HepG2 (cell line): Measurements from ENCODE around the gene STATH. TPM values are rescaled to one million over a fixed set of nuclear protein-coding genes. Genes with fewer than 3 reads are reported as not detected.

ENCODE experiments used
- ATAC-seq: fragments of 200-7000 bp; cut with Tn5 transposase; 3 replicates; pipeline ENCODE4 v1.9.1; 2020; ENCODE audit warnings: mild to moderate bottlenecking, moderate library complexity
- BruUV-seq: library from RNA; stranded (reverse); fragments of 400-500 nt; replicated peaks from 2 replicates; lab custom pipeline; 2021; lab: Mats Ljungman, UMichigan
- CTCF ChIA-PET: fragments of 300-600 bp; formaldehyde crosslinking; extraction: SDS; loops from one replicate; lab custom pipeline; 2021; ENCODE audit warnings: low total read pairs, inconsistent platforms, low intra/inter-chr PET ratio; lab: Yijun Ruan, JAX
- POLR2A ChIA-PET: fragments of 350-600 bp; sonication (Branson Sonifier 250); formaldehyde crosslinking; loops from one replicate; lab custom pipeline; 2020; ENCODE audit warnings: antibody characterized with exemption, inconsistent platforms; lab: Yijun Ruan, JAX
- DNase-seq: peaks from one replicate; pipeline ENCODE4 v3.0.0-alpha.2; 2015; ENCODE audit warnings: low spot score
- FAIRE-seq: peaks from 3 replicates; lab custom pipeline; 2011; peaks lifted over from hg19 to GRCh38; lab: Jason Lieb, UNC
- H2AFZ ChIP-seq: one replicate; pipeline ENCODE4 v1.6.1; 2011; ENCODE audit warnings: low read length, inconsistent platforms
- H3K27ac ChIP-seq: fragments of 300-600 bp; 3 replicates; pipeline ENCODE4 v1.8.0; 2011; ENCODE audit warnings: mixed run types, mild to moderate bottlenecking, mixed read lengths, low read length, inconsistent platforms; ENCODE audit not compliant: insufficient read depth; ENCODE audit errors: extremely low read length
- H3K27me3 ChIP-seq, 2 experiments: fragments of 200-600 bp in 1 of 2; 2 replicates in 1 of 2; 3 replicates in 1 of 2; pipeline versions ENCODE4 v1.6.0 to v1.8.0; 2011; ENCODE audit warnings: low read length in 2 of 2, mild to moderate bottlenecking in 2 of 2, moderate library complexity in 2 of 2, inconsistent platforms in 1 of 2; ENCODE audit not compliant: insufficient read depth in 2 of 2, control insufficient read depth in 1 of 2
- H3K36me3 ChIP-seq, 2 experiments: fragments of 200-600 bp in 1 of 2; replicated peaks in 1 of 2; 2 replicates in 1 of 2; 3 replicates in 1 of 2; pipeline versions ENCODE4 v1.5.1 to v1.8.0; 2011; ENCODE audit warnings: low read length in 2 of 2, inconsistent platforms in 1 of 2; ENCODE audit not compliant: insufficient read depth in 2 of 2, control insufficient read depth in 1 of 2
- H3K4me1 ChIP-seq: 2 replicates; pipeline ENCODE4 v1.5.1; 2012; ENCODE audit warnings: low read length, inconsistent platforms; ENCODE audit not compliant: insufficient read depth
- H3K4me2 ChIP-seq: 2 replicates; pipeline ENCODE4 v1.6.0; 2011; ENCODE audit warnings: low read depth, low read length, inconsistent platforms
- H3K4me3 ChIP-seq, 3 experiments: fragments of 200-600 bp in 1 of 3; sonication (generic), shearing (Covaris generic) in 1 of 3; replicated peaks in 1 of 3; 2 replicates each; pipeline ENCODE4 v1.5.1; 2011 to 2016; ENCODE audit warnings: low read length in 3 of 3, inconsistent platforms in 2 of 3, low read depth in 2 of 3, mild to moderate bottlenecking in 2 of 3, control low read depth in 1 of 3, mixed read lengths in 1 of 3; ENCODE audit not compliant: insufficient read depth in 1 of 3
- H3K79me2 ChIP-seq: one replicate; pipeline ENCODE4 v1.6.1; 2011; ENCODE audit warnings: low read length, inconsistent platforms; ENCODE audit not compliant: insufficient read depth
- H3K9ac ChIP-seq: 2 replicates; pipeline ENCODE4 v1.6.0; 2011; ENCODE audit warnings: mild to moderate bottlenecking, low read depth, low read length, inconsistent platforms; ENCODE audit not compliant: insufficient read depth
- H3K9me3 ChIP-seq: 2 replicates; pipeline ENCODE4 v1.5.1; 2012; ENCODE audit warnings: mild to moderate bottlenecking, low read length
- H4K20me1 ChIP-seq: 2 replicates; pipeline ENCODE4 v1.6.0; 2011; ENCODE audit warnings: inconsistent platforms, mild to moderate bottlenecking, low read length, moderate library complexity; ENCODE audit not compliant: insufficient read depth
- BRCA1 ChIP-seq: sonication (generic); formaldehyde crosslinking; IDR thresholded peaks from 2 replicates; pipeline ENCODE4 v1.4.0; 2020; ENCODE audit warnings: missing genetic modification reagents
- CBFB ChIP-seq: sonication (generic); formaldehyde crosslinking; IDR thresholded peaks from 2 replicates; pipeline ENCODE4 v1.4.0; 2020; ENCODE audit warnings: missing genetic modification reagents
- EZH2 ChIP-seq: conservative IDR thresholded peaks from 2 replicates; pipeline ENCODE4 v1.6.1; 2012; ENCODE audit warnings: mild to moderate bottlenecking, low read depth, low read length, moderate library complexity
- KLF16 ChIP-seq, 2 experiments: sonication (generic) in 1 of 2; formaldehyde crosslinking in 1 of 2; IDR thresholded peaks; 2 replicates each; pipeline versions ENCODE4 v1.6.1 to v1.8.0; 2016 to 2023; ENCODE audit warnings: missing genetic modification reagents in 2 of 2, missing compliant biosample characterization in 1 of 2
- KMT2A ChIP-seq: sonication (generic); formaldehyde crosslinking; IDR thresholded peaks from 2 replicates; pipeline ENCODE4 v1.4.0; 2020; ENCODE audit warnings: missing genetic modification reagents
- MIER3 ChIP-seq: IDR thresholded peaks from 2 replicates; pipeline ENCODE4 v1.6.1; 2016; ENCODE audit warnings: missing compliant biosample characterization, borderline replicate concordance
- SCMH1 ChIP-seq: sonication (generic); formaldehyde crosslinking; IDR thresholded peaks from 2 replicates; pipeline ENCODE4 v1.9.0; 2021; ENCODE audit warnings: missing genetic modification reagents, mild to moderate bottlenecking, borderline replicate concordance
- ZMYM2 ChIP-seq: sonication (generic); formaldehyde crosslinking; IDR thresholded peaks from 2 replicates; pipeline ENCODE4 v1.8.0; 2022; ENCODE audit warnings: mild to moderate bottlenecking, missing genetic modification reagents
- WGBS: methylation state at CpG from one replicate; pipeline ENCODE4 v1.1.6; 2017; ENCODE audit warnings: low lambda C conversion rate; 5-methylcytosine and 5-hydroxymethylcytosine counted together
- in situ Hi-C: cut with HindIII; loops from 2 replicates; pipeline ENCODE4 v1.10.0; 2017; ENCODE audit warnings: low pct_unique_long_range_greater_than_20kb; ENCODE audit not compliant: extremely low pct_ligation_motif_present
- intact Hi-C: fragments of 100-400 bp; cut with micrococcal nuclease; formaldehyde crosslinking; loops from one replicate; pipeline ENCODE4 v1.10.0; 2022; ENCODE audit not compliant: unreplicated experiment
- polyA plus RNA-seq, 8 experiments: library from polyadenylated mRNA; depleted of rRNA in 3 of 8; stranded (reverse) in 7 of 8; unstranded in 1 of 8; fragments of >200 nt; fragmentation: Illumina TruSeq in 4 of 8; extraction: Trizol in 4 of 8; gene quantifications; 2 replicates each; pipeline versions ENCODE4 v1.2.1 to v1.2.3, GENCODE V29; 2011 to 2016; ENCODE audit warnings: low read depth in 4 of 8, missing spikeins in 1 of 8, mixed read lengths in 1 of 8; ENCODE audit not compliant: insufficient read depth in 1 of 8
- total RNA-seq, 5 experiments: library from RNA; depleted of rRNA; stranded (reverse); fragments of >200 nt; fragmentation: Illumina TruSeq; extraction: Trizol; gene quantifications; 2 replicates each; pipeline ENCODE4 v1.2.3, GENCODE V29; 2016; ENCODE audit warnings: low read depth in 1 of 5
- TF ChIP-seq, protein P1 (sequence below), 2 experiments: sonication (generic) in 1 of 2; formaldehyde crosslinking in 1 of 2; IDR thresholded peaks; 2 replicates each; pipeline versions ENCODE4 v1.4.0 to v1.6.1; 2018 to 2020; ENCODE audit warnings: missing genetic modification reagents in 2 of 2, borderline replicate concordance in 1 of 2, low read depth in 1 of 2, mild to moderate bottlenecking in 1 of 2, missing biosample characterization in 1 of 2
- TF ChIP-seq, protein P2 (sequence below): sonication (generic); formaldehyde crosslinking; IDR thresholded peaks from 2 replicates; pipeline ENCODE4 v1.8.0; 2022; ENCODE audit warnings: missing genetic modification reagents, mild to moderate bottlenecking, inconsistent platforms, borderline replicate concordance
- TF ChIP-seq, protein P3 (sequence below): IDR thresholded peaks from 2 replicates; pipeline ENCODE4 v1.6.1; 2012; ENCODE audit warnings: low read length, improper control_type of control experiment
- TF ChIP-seq, protein P4 (sequence below): sonication (generic); formaldehyde crosslinking; IDR thresholded peaks from 2 replicates; pipeline ENCODE4 v1.8.0; 2022; ENCODE audit warnings: low read depth, missing genetic modification reagents
- TF ChIP-seq, protein P5 (sequence below): sonication (generic); formaldehyde crosslinking; IDR thresholded peaks from 2 replicates; pipeline ENCODE4 v1.4.0; 2020; ENCODE audit warnings: missing genetic modification reagents

Gene STATH
- total and polyA plus RNA-seq, 2 of the 13 experiments (the other 11 are each of a cell fraction or from before 2014, with no cell fraction given), result not detected

DNA sequence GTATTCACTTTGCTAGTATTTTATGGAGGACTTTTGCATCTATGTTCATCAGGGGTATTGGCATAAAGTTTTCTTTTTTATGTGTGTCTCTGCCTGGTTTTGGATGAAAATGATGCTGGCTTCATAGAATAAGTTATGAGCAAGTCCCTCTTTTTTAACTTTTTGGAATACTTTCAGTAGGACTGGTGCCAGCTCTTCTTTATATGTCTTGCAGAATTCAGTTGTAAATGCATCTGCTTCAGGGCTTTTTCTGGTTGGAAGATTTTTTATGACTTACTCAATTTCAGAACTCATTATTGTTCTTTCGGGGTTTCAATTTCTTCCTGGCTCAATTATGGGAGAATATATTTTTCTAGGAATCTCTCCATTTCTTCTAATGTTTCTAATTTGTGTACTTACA is 21.1 kb upstream of the STATH start:
- Histone ChIP-seq H3K9ac (no peak overlapping the region), H2AFZ (no peak overlapping the region), H3K36me3 (no peaks in the 10 kb centered on the region), H3K4me3 (no peak overlapping the region), H3K27ac (no peak overlapping the region), H3K79me2 (no peaks in the 10 kb centered on the region), H3K27me3 (no peaks in the 10 kb centered on the region), H3K4me2 (no peak overlapping the region), H3K9me3 (no peaks in the 10 kb centered on the region), H4K20me1 (no peaks in the 10 kb centered on the region), H3K4me1 (peaks cover 10% of the 10 kb centered on the region)
- FAIRE-seq (no peak), ATAC-seq (no peak), DNase-seq (no peak)
- in situ Hi-C loops (no loop called here), intact Hi-C loops (no loop called here)
- BruUV-seq, result no TSS peak
- POLR2A ChIA-PET, result no interaction called here
- 51% methylated on average over 1 of the region's 1 CpG for whole genome bisulfite sequencing
- TF ChIP-seq, protein P1, sequence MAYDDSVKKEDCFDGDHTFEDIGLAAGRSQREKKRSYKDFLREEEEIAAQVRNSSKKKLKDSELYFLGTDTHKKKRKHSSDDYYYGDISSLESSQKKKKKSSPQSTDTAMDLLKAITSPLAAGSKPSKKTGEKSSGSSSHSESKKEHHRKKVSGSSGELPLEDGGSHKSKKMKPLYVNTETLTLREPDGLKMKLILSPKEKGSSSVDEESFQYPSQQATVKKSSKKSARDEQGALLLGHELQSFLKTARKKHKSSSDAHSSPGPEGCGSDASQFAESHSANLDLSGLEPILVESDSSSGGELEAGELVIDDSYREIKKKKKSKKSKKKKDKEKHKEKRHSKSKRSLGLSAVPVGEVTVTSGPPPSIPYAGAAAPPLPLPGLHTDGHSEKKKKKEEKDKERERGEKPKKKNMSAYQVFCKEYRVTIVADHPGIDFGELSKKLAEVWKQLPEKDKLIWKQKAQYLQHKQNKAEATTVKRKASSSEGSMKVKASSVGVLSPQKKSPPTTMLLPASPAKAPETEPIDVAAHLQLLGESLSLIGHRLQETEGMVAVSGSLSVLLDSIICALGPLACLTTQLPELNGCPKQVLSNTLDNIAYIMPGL (CRISPR knock-in tag; IDR thresholded peaks at IDR 0.05; ENCODE audit: borderline replicate concordance in 1 of 2, low read depth in 1 of 2), result no peak
- TF ChIP-seq, protein P2, sequence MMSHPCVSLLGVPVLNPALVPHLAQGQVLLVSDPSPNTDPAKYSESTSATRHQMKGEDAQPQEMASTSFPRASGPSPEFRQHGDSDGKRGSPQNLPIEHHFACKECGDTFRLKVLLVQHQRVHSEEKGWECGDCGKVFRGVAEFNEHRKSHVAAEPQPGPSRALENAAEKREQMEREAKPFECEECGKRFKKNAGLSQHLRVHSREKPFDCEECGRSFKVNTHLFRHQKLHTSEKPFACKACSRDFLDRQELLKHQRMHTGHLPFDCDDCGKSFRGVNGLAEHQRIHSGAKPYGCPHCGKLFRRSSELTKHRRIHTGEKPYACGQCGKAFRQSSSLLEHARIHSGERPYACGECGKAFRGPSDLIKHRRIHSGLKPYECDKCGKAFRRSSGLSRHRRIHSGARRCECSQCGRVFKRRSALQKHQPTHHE (CRISPR knock-in tag), result no peak
- TF ChIP-seq, protein P3, sequence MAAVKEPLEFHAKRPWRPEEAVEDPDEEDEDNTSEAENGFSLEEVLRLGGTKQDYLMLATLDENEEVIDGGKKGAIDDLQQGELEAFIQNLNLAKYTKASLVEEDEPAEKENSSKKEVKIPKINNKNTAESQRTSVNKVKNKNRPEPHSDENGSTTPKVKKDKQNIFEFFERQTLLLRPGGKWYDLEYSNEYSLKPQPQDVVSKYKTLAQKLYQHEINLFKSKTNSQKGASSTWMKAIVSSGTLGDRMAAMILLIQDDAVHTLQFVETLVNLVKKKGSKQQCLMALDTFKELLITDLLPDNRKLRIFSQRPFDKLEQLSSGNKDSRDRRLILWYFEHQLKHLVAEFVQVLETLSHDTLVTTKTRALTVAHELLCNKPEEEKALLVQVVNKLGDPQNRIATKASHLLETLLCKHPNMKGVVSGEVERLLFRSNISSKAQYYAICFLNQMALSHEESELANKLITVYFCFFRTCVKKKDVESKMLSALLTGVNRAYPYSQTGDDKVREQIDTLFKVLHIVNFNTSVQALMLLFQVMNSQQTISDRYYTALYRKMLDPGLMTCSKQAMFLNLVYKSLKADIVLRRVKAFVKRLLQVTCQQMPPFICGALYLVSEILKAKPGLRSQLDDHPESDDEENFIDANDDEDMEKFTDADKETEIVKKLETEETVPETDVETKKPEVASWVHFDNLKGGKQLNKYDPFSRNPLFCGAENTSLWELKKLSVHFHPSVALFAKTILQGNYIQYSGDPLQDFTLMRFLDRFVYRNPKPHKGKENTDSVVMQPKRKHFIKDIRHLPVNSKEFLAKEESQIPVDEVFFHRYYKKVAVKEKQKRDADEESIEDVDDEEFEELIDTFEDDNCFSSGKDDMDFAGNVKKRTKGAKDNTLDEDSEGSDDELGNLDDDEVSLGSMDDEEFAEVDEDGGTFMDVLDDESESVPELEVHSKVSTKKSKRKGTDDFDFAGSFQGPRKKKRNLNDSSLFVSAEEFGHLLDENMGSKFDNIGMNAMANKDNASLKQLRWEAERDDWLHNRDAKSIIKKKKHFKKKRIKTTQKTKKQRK, result no peak
- TF ChIP-seq SCMH1, result no peak
- no peak for TF ChIP-seq KMT2A (CRISPR knock-in tag)
- TF ChIP-seq ZMYM2 (CRISPR knock-in tag), result no peak
- TF ChIP-seq, protein P4, sequence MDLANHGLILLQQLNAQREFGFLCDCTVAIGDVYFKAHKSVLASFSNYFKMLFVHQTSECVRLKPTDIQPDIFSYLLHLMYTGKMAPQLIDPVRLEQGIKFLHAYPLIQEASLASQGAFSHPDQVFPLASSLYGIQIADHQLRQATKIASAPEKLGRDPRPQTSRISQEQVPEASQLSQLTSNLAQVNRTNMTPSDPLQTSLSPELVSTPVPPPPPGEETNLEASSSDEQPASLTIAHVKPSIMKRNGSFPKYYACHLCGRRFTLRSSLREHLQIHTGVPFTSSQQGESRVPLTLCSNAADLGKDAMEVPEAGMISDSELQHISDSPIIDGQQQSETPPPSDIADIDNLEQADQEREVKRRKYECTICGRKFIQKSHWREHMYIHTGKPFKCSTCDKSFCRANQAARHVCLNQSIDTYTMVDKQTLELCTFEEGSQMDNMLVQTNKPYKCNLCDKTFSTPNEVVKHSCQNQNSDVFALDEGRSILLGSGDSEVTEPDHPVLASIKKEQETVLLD (CRISPR knock-in tag), result no peak
- TF ChIP-seq MIER3 (CRISPR knock-in tag), result no peak
- TF ChIP-seq CBFB (CRISPR knock-in tag), result no peak
- TF ChIP-seq, protein P5, sequence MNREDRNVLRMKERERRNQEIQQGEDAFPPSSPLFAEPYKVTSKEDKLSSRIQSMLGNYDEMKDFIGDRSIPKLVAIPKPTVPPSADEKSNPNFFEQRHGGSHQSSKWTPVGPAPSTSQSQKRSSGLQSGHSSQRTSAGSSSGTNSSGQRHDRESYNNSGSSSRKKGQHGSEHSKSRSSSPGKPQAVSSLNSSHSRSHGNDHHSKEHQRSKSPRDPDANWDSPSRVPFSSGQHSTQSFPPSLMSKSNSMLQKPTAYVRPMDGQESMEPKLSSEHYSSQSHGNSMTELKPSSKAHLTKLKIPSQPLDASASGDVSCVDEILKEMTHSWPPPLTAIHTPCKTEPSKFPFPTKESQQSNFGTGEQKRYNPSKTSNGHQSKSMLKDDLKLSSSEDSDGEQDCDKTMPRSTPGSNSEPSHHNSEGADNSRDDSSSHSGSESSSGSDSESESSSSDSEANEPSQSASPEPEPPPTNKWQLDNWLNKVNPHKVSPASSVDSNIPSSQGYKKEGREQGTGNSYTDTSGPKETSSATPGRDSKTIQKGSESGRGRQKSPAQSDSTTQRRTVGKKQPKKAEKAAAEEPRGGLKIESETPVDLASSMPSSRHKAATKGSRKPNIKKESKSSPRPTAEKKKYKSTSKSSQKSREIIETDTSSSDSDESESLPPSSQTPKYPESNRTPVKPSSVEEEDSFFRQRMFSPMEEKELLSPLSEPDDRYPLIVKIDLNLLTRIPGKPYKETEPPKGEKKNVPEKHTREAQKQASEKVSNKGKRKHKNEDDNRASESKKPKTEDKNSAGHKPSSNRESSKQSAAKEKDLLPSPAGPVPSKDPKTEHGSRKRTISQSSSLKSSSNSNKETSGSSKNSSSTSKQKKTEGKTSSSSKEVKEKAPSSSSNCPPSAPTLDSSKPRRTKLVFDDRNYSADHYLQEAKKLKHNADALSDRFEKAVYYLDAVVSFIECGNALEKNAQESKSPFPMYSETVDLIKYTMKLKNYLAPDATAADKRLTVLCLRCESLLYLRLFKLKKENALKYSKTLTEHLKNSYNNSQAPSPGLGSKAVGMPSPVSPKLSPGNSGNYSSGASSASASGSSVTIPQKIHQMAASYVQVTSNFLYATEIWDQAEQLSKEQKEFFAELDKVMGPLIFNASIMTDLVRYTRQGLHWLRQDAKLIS, result no peak
- no peak for TF ChIP-seq BRCA1 (CRISPR knock-in tag)
- TF ChIP-seq KLF16 (CRISPR knock-in tag; IDR thresholded peaks at IDR 0.05), result no peak
- no peak for TF ChIP-seq EZH2
- CTCF ChIA-PET, result no interaction called here
